ENCODE data around the gene IRGC. TPM values are rescaled to one million over a fixed set of nuclear protein-coding genes. Genes with fewer than 3 reads are reported as not detected.

The IRGC gene
- total RNA-seq, 2 donors from 2014 or later = not detected

- no peak overlapping the region for H3K9ac ChIP-seq (ENCODE audit: extremely low read depth, low read length, poor library complexity, severe bottlenecking)
- no peak for DNase-seq
- peaks cover 41% of the 10 kb centered on the region for H3K36me3 Mint-ChIP-seq (ENCODE audit: low read depth)
- H3K27me3 Mint-ChIP-seq (ENCODE audit: insufficient read depth) = no peaks in the 10 kb centered on the region
- H3K36me3 ChIP-seq (ENCODE audit: control insufficient read depth, insufficient read depth, low read length) = peaks cover 33% of the 10 kb centered on the region
- no peak overlapping the region for H3K4me3 ChIP-seq (ENCODE audit: low read length)
- no peak overlapping the region for H3K4me3 Mint-ChIP-seq
- no peak overlapping the region for H3K27ac ChIP-seq (ENCODE audit: low read depth, low read length)
- H3K27ac Mint-ChIP-seq = no peak overlapping the region
- 80 to 93% methylated on average over 2 to 4 of the region's 4 CpGs for WGBS, 2 experiments (ENCODE audit: insufficient coverage in 1 of 2, insufficient read length in 1 of 2)
- TF ChIP-seq CTCF (conservative IDR thresholded peaks at IDR 0.05) = no peak
- H3K4me1 ChIP-seq (ENCODE audit: control insufficient read depth, insufficient read depth, low read length) = no peaks in the 10 kb centered on the region
- no peaks in the 10 kb centered on the region for H3K9me3 Mint-ChIP-seq
- no peaks in the 10 kb centered on the region for H3K9me3 ChIP-seq (ENCODE audit: control insufficient read depth, low read length)
- H3K4me1 Mint-ChIP-seq = peaks cover 3% of the 10 kb centered on the region
- H3K27me3 ChIP-seq (ENCODE audit: control insufficient read depth, insufficient read depth, low read length, poor library complexity, severe bottlenecking) = no peaks in the 10 kb centered on the region
Measured at GRCh38 chr19:43727593-43727853, 11.6 kb downstream of the IRGC start.

- Mint-ChIP-seq H3K9me3 (no peaks in the 10 kb centered on the region), H3K4me1 (peaks cover 3% of the 10 kb centered on the region), H3K36me3 (ENCODE audit: low read depth) (peaks cover 62% of the 10 kb centered on the region), H3K27me3 (ENCODE audit: insufficient read depth) (no peaks in the 10 kb centered on the region), H3K4me3 (no peak overlapping the region), H3K27ac (no peak overlapping the region)
- DNase-seq = no peak
- Histone ChIP-seq H3K27ac (ENCODE audit: low read depth, low read length) (peak overlapping the region; percentile 63), H3K36me3 (ENCODE audit: control insufficient read depth, insufficient read depth, low read length) (peaks cover 54% of the 10 kb centered on the region), H3K9me3 (ENCODE audit: control insufficient read depth, low read length) (no peaks in the 10 kb centered on the region), H3K27me3 (ENCODE audit: control insufficient read depth, insufficient read depth, low read length, poor library complexity, severe bottlenecking) (no peaks in the 10 kb centered on the region), H3K9ac (ENCODE audit: extremely low read depth, low read length, poor library complexity, severe bottlenecking) (no peak overlapping the region), H3K4me3 (ENCODE audit: low read length) (no peak overlapping the region), H3K4me1 (ENCODE audit: control insufficient read depth, insufficient read depth, low read length) (no peaks in the 10 kb centered on the region)
- 81 to 87% methylated on average over 4 to 5 of the region's 5 CpGs for WGBS, 2 experiments (ENCODE audit: insufficient coverage in 1 of 2, insufficient read length in 1 of 2)
- TF ChIP-seq CTCF (conservative IDR thresholded peaks at IDR 0.05) = no peak
Measured at GRCh38 chr19:43729919-43730318, 14.0 kb downstream of the IRGC start.

- Mint-ChIP-seq H3K4me1 (peaks cover 3% of the 10 kb centered on the region), H3K9me3 (no peaks in the 10 kb centered on the region), H3K27me3 (ENCODE audit: insufficient read depth) (no peaks in the 10 kb centered on the region), H3K4me3 (no peak overlapping the region), H3K27ac (no peak overlapping the region), H3K36me3 (ENCODE audit: low read depth) (peaks cover 74% of the 10 kb centered on the region)
- no peak overlapping the region for H3K9ac ChIP-seq (ENCODE audit: extremely low read depth, low read length, poor library complexity, severe bottlenecking)
- no peak for TF ChIP-seq CTCF (conservative IDR thresholded peaks at IDR 0.05)
- no peak overlapping the region for H3K27ac ChIP-seq (ENCODE audit: low read depth, low read length)
- no peaks in the 10 kb centered on the region for H3K27me3 ChIP-seq (ENCODE audit: control insufficient read depth, insufficient read depth, low read length, poor library complexity, severe bottlenecking)
- no peak overlapping the region for H3K4me3 ChIP-seq (ENCODE audit: low read length)
- H3K4me1 ChIP-seq (ENCODE audit: control insufficient read depth, insufficient read depth, low read length) = peaks cover 2% of the 10 kb centered on the region
- peaks cover 60% of the 10 kb centered on the region for H3K36me3 ChIP-seq (ENCODE audit: control insufficient read depth, insufficient read depth, low read length)
- WGBS, 2 experiments (ENCODE audit: insufficient coverage in 1 of 2, insufficient read length in 1 of 2) = 93% methylated on average over 10 to 14 of the region's 14 CpGs
- no peak for DNase-seq
- no peaks in the 10 kb centered on the region for H3K9me3 ChIP-seq (ENCODE audit: control insufficient read depth, low read length)
Measured at GRCh38 chr19:43731346-43731745, 15.5 kb downstream of the IRGC start.
